K562 (cell line): ENCODE measurements around the gene SMNDC1.

Experiments
- KLF10 ChIP-seq: fragments of 250-450 bp; sonication (Bioruptor Pico); IDR thresholded peaks from 2 replicates; pipeline ENCODE4 v1.6.1; 2021; ENCODE audit warnings: matching md5 sums
- KLF16 ChIP-seq: IDR thresholded peaks from 2 replicates; pipeline ENCODE4 v1.6.1; 2016; ENCODE audit warnings: antibody characterized with exemption
- PHF20 ChIP-seq: fragments of 450-650 bp; IDR thresholded peaks from 2 replicates; pipeline ENCODE4 v1.6.1; 2018; ENCODE audit not compliant: partially characterized antibody
- SMARCB1 ChIP-seq: IDR thresholded peaks from 2 replicates; pipeline ENCODE4 v1.6.1; 2011; ENCODE audit warnings: improper control_type of control experiment, low read depth; ENCODE audit not compliant: insufficient read length
- ZBTB26 ChIP-seq: fragments of 450-650 bp; formaldehyde crosslinking; IDR thresholded peaks from 2 replicates; pipeline ENCODE4 v1.4.0; 2022; ENCODE audit warnings: missing genetic modification characterization

DNA sequence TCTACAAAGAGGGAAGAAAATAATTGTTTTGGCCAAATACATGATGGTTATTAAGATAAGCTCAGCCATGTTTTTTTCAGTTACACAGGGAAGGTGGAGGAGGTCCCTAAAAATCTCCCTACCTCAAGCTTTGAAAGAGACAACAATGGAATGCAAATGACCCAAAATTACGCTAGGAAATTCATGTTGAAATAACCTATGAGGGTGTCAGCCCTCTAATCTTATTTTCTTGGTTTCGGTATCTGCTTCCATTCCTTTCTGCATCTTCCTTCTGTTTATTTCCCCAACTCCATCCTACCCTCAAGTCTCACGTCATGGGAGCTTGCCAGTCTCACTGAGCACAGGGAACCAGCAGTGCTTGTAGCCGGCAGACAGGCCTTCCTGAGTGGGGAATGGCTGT is 40.6 kb upstream of the SMNDC1 start:
- TF ChIP-seq PHF20 (no peak), KLF10 (CRISPR knock-in tag) (no peak), SMARCB1 (no peak), ZBTB26 (CRISPR knock-in tag) (no peak), KLF16 (no peak)
